Measurements from ENCODE around the gene EPS8.

Gene EPS8

GRCh38 chr12:15710860-15711510, 78.2 kb downstream of the EPS8 start:
- H2BK15ac ChIP-seq (ENCODE audit: low read length): no peak overlapping the region
- no peak overlapping the region for H3K23ac ChIP-seq (ENCODE audit: low read depth, low read length, poor library complexity)
- no peak overlapping the region for H3K14ac ChIP-seq (ENCODE audit: low read length)
- H3K4me1 ChIP-seq (ENCODE audit: control insufficient read depth in 2 of 2, insufficient read depth in 1 of 2, low read depth in 1 of 2, low read length in 2 of 2): peaks cover 9 to 12% of the 10 kb centered on the region in 2 donors
- H4K8ac ChIP-seq (ENCODE audit: low read depth, low read length): no peak overlapping the region
- no peak overlapping the region for H2BK12ac ChIP-seq (ENCODE audit: low read length)
- no peak overlapping the region for H3K4ac ChIP-seq (ENCODE audit: low read length)
- no peak overlapping the region for H3K27ac ChIP-seq (replicated peaks; ENCODE audit: low read length)
- H2BK120ac ChIP-seq (ENCODE audit: low read depth, low read length): no peak overlapping the region
- H4K91ac ChIP-seq (ENCODE audit: low read depth, low read length, poor library complexity): no peak overlapping the region
- no peaks in the 10 kb centered on the region for H3K79me1 ChIP-seq (ENCODE audit: low read depth, low read length)
- H3K9ac ChIP-seq (ENCODE audit: low read depth, low read length, poor library complexity): no peak overlapping the region
- H3K36me3 ChIP-seq (replicated peaks in 1 of 2; ENCODE audit: control insufficient read depth in 2 of 2, insufficient read depth in 2 of 2, low read length in 2 of 2): no peaks in the 10 kb centered on the region
- no peak overlapping the region for H2AFZ ChIP-seq (ENCODE audit: low read length)
- no peak overlapping the region for H3K18ac ChIP-seq (ENCODE audit: low read length)
- DNase-seq (ENCODE audit: low spot score): no peak
- H2BK5ac ChIP-seq (ENCODE audit: low read length): no peak overlapping the region
- H3K9me3 ChIP-seq (replicated peaks in 1 of 2; ENCODE audit: control insufficient read depth in 2 of 2, insufficient read depth in 1 of 2, low read depth in 1 of 2, low read length in 2 of 2): no peaks in the 10 kb centered on the region
- no peak overlapping the region for H3K4me2 ChIP-seq (ENCODE audit: insufficient read depth, low read length, poor library complexity, severe bottlenecking)
- H3K4me3 ChIP-seq (ENCODE audit: low read length in 2 of 2): no peak overlapping the region
- no CpG with 5 or more reads among the region's 4 CpGs for WGBS, 2 donors (ENCODE audit: extremely low coverage in 2 of 2, insufficient read length in 2 of 2, insufficient replicate concordance in 1 of 2)
- no peak overlapping the region for H2AK5ac ChIP-seq (ENCODE audit: low read depth, low read length)
- no peaks in the 10 kb centered on the region for H3K27me3 ChIP-seq (ENCODE audit: control insufficient read depth in 3 of 3, insufficient read depth in 3 of 3, low read depth in 1 of 3, low read length in 3 of 3)

- Histone ChIP-seq H3K27ac (replicated peaks; ENCODE audit: low read length) (peak overlapping the region; percentile 62), H3K18ac (ENCODE audit: low read length) (no peak overlapping the region), H3K14ac (ENCODE audit: low read length) (no peak overlapping the region), H3K9ac (ENCODE audit: low read depth, low read length, poor library complexity) (no peak overlapping the region), H3K36me3 (replicated peaks in 1 of 2; ENCODE audit: control insufficient read depth in 2 of 2, insufficient read depth in 2 of 2, low read length in 2 of 2) (no peaks in the 10 kb centered on the region), H3K9me3 (replicated peaks in 1 of 2; ENCODE audit: control insufficient read depth in 2 of 2, insufficient read depth in 1 of 2, low read depth in 1 of 2, low read length in 2 of 2) (no peaks in the 10 kb centered on the region), H4K8ac (ENCODE audit: low read depth, low read length) (no peak overlapping the region), H3K79me1 (ENCODE audit: low read depth, low read length) (no peaks in the 10 kb centered on the region), H4K91ac (ENCODE audit: low read depth, low read length, poor library complexity) (no peak overlapping the region), H3K4me3 (ENCODE audit: low read length in 2 of 2) (no peak overlapping the region), H2AK5ac (ENCODE audit: low read depth, low read length) (no peak overlapping the region), H3K4me1 (ENCODE audit: control insufficient read depth in 2 of 2, insufficient read depth in 1 of 2, low read depth in 1 of 2, low read length in 2 of 2) (peaks cover 10 to 12% of the 10 kb centered on the region in 2 donors), H3K27me3 (ENCODE audit: control insufficient read depth in 3 of 3, insufficient read depth in 3 of 3, low read depth in 1 of 3, low read length in 3 of 3) (no peaks in the 10 kb centered on the region), H2AFZ (ENCODE audit: low read length) (peak overlapping the region; percentile 80), H3K23ac (ENCODE audit: low read depth, low read length, poor library complexity) (no peak overlapping the region), H2BK5ac (ENCODE audit: low read length) (no peak overlapping the region), H3K4ac (ENCODE audit: low read length) (no peak overlapping the region), H2BK15ac (ENCODE audit: low read length) (no peak overlapping the region), H2BK12ac (ENCODE audit: low read length) (no peak overlapping the region), H3K4me2 (ENCODE audit: insufficient read depth, low read length, poor library complexity, severe bottlenecking) (no peak overlapping the region), H2BK120ac (ENCODE audit: low read depth, low read length) (no peak overlapping the region)
- peak; percentile 36 for DNase-seq (ENCODE audit: low spot score)
- WGBS, 2 donors (ENCODE audit: extremely low coverage in 2 of 2, insufficient read length in 2 of 2, insufficient replicate concordance in 1 of 2): no CpG with 5 or more reads among the region's 6 CpGs
Measured at GRCh38 chr12:15709551-15709950, 79.6 kb downstream of the EPS8 start.

- Histone ChIP-seq H3K4me1 (ENCODE audit: control insufficient read depth in 2 of 2, insufficient read depth in 1 of 2, low read depth in 1 of 2, low read length in 2 of 2) (peaks cover 10 to 12% of the 10 kb centered on the region in 2 donors), H2AFZ (ENCODE audit: low read length) (no peak overlapping the region), H3K27me3 (ENCODE audit: control insufficient read depth in 3 of 3, insufficient read depth in 3 of 3, low read depth in 1 of 3, low read length in 3 of 3) (no peaks in the 10 kb centered on the region), H3K9me3 (replicated peaks in 1 of 2; ENCODE audit: control insufficient read depth in 2 of 2, insufficient read depth in 1 of 2, low read depth in 1 of 2, low read length in 2 of 2) (no peaks in the 10 kb centered on the region), H3K4me3 (ENCODE audit: low read length in 2 of 2) (no peak overlapping the region), H2BK5ac (ENCODE audit: low read length) (no peak overlapping the region), H3K14ac (ENCODE audit: low read length) (no peak overlapping the region), H3K4ac (ENCODE audit: low read length) (no peak overlapping the region), H3K36me3 (replicated peaks in 1 of 2; ENCODE audit: control insufficient read depth in 2 of 2, insufficient read depth in 2 of 2, low read length in 2 of 2) (no peaks in the 10 kb centered on the region), H3K27ac (replicated peaks; ENCODE audit: low read length) (peak overlapping the region; percentile 4), H3K18ac (ENCODE audit: low read length) (no peak overlapping the region), H3K4me2 (ENCODE audit: insufficient read depth, low read length, poor library complexity, severe bottlenecking) (no peak overlapping the region), H3K9ac (ENCODE audit: low read depth, low read length, poor library complexity) (no peak overlapping the region), H2AK5ac (ENCODE audit: low read depth, low read length) (no peak overlapping the region), H3K23ac (ENCODE audit: low read depth, low read length, poor library complexity) (no peak overlapping the region), H4K91ac (ENCODE audit: low read depth, low read length, poor library complexity) (no peak overlapping the region), H2BK12ac (ENCODE audit: low read length) (no peak overlapping the region), H3K79me1 (ENCODE audit: low read depth, low read length) (no peaks in the 10 kb centered on the region), H2BK15ac (ENCODE audit: low read length) (no peak overlapping the region), H2BK120ac (ENCODE audit: low read depth, low read length) (no peak overlapping the region), H4K8ac (ENCODE audit: low read depth, low read length) (no peak overlapping the region)
- no peak for DNase-seq (ENCODE audit: low spot score)
- no CpG with 5 or more reads among the region's 2 CpGs for WGBS, 2 donors (ENCODE audit: extremely low coverage in 2 of 2, insufficient read length in 2 of 2, insufficient replicate concordance in 1 of 2)
Measured at GRCh38 chr12:15708396-15709076, 80.7 kb downstream of the EPS8 start.

DNA sequence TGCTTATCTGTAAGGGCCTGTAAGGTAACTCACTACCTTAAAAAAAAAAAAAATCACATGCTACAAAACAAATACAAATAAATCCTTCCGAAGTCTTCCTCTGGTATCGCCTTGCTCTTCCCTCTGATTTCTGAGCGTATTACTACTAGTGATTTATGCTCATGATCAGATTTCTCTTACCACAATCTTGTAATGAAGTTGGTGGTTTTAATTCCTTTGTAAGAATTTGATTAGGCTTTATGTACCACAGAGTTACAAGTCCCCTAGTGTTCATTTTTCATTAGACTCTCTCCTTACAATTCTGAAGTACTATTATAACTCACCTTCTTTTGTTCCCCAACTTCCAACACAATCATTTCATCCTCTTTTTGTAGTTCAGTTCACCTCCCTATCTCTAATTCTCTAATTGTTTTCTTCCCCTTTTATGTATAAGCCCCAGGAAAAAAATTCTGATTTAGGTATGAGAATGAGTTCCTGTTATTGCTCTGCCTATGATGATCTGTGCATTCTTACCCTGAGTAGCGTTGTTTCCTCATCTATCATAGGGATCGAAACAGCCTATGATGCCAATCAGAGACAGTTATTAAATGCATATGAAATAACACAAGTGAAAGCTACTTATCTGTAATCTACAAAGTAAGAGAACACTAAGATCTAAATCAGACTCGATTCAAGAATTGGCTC, 81.5 kb downstream of the EPS8 start:
- no peak for DNase-seq (ENCODE audit: low spot score)
- Histone ChIP-seq H2AK5ac (ENCODE audit: low read depth, low read length) (no peak overlapping the region), H2BK120ac (ENCODE audit: low read depth, low read length) (no peak overlapping the region), H3K27me3 (ENCODE audit: control insufficient read depth in 3 of 3, insufficient read depth in 3 of 3, low read depth in 1 of 3, low read length in 3 of 3) (no peaks in the 10 kb centered on the region), H3K79me1 (ENCODE audit: low read depth, low read length) (no peaks in the 10 kb centered on the region), H3K4ac (ENCODE audit: low read length) (no peak overlapping the region), H2AFZ (ENCODE audit: low read length) (no peak overlapping the region), H2BK12ac (ENCODE audit: low read length) (no peak overlapping the region), H2BK5ac (ENCODE audit: low read length) (no peak overlapping the region), H3K18ac (ENCODE audit: low read length) (no peak overlapping the region), H3K4me3 (ENCODE audit: low read length in 2 of 2) (no peak overlapping the region), H4K91ac (ENCODE audit: low read depth, low read length, poor library complexity) (no peak overlapping the region), H3K4me1 (ENCODE audit: control insufficient read depth in 2 of 2, insufficient read depth in 1 of 2, low read depth in 1 of 2, low read length in 2 of 2) (peaks cover 10 to 12% of the 10 kb centered on the region in 2 donors), H2BK15ac (ENCODE audit: low read length) (no peak overlapping the region), H3K27ac (replicated peaks; ENCODE audit: low read length) (no peak overlapping the region), H4K8ac (ENCODE audit: low read depth, low read length) (no peak overlapping the region), H3K4me2 (ENCODE audit: insufficient read depth, low read length, poor library complexity, severe bottlenecking) (no peak overlapping the region), H3K14ac (ENCODE audit: low read length) (no peak overlapping the region), H3K23ac (ENCODE audit: low read depth, low read length, poor library complexity) (no peak overlapping the region), H3K9ac (ENCODE audit: low read depth, low read length, poor library complexity) (no peak overlapping the region), H3K36me3 (replicated peaks in 1 of 2; ENCODE audit: control insufficient read depth in 2 of 2, insufficient read depth in 2 of 2, low read length in 2 of 2) (no peaks in the 10 kb centered on the region), H3K9me3 (replicated peaks in 1 of 2; ENCODE audit: control insufficient read depth in 2 of 2, insufficient read depth in 1 of 2, low read depth in 1 of 2, low read length in 2 of 2) (no peaks in the 10 kb centered on the region)
- WGBS, 2 donors (ENCODE audit: extremely low coverage in 2 of 2, insufficient read length in 2 of 2, insufficient replicate concordance in 1 of 2): 100% methylated on average over 1 of the region's 6 CpGs; no CpG with 5 or more reads in 1 of the 2 donors

All from neuronal stem cell (in vitro differentiated cells).